ENCODE results near the gene SULT4A1.

- TF ChIP-seq EZH2 (IDR thresholded peaks at IDR 0.05; ENCODE audit: borderline replicate concordance) (no peak), CTCF (IDR thresholded peaks at IDR 0.05; ENCODE audit: poor library complexity) (no peak)
Observed at GRCh38 chr22:43838161-43838560, 24.2 kb downstream of the SULT4A1 start.

Data from hepatocyte (in vitro differentiated cells).